ENCODE results near the gene NDUFS1.

DNA sequence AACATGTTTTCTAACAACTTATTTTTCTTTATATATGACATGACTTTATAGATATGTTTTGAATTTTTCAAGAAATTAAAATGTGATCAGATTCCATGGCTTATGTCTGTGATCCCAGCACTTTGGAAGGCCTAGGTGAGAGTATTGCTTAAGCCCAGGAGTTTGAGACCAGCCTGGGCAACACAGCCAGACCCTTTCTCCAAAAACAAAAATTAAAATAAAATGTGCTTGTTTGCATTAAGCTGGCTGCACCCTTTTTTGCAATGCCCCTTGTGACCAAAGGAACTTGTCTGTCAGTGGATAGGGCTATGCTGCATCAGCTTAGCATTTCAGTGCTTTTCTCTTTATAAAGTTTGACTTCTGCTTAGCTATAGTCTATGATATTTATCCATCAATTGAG, 71.0 kb downstream of the NDUFS1 start:
- TF ChIP-seq REST (IDR thresholded peaks at IDR 0.05; ENCODE audit: unreplicated experiment) (no peak), EZH2 (IDR thresholded peaks at IDR 0.05; ENCODE audit: low read depth, unreplicated experiment) (no peak), ETS1 (IDR thresholded peaks at IDR 0.05) (no peak), POLR2AphosphoS5 (IDR thresholded peaks at IDR 0.05; ENCODE audit: low read depth) (no peak), EZH2phosphoT487 (IDR thresholded peaks at IDR 0.05; ENCODE audit: unreplicated experiment) (no peak), CREB1 (CRISPR knock-in tag; IDR thresholded peaks at IDR 0.05; ENCODE audit: low read depth) (no peak), JUNB (IDR thresholded peaks at IDR 0.05; ENCODE audit: unreplicated experiment) (no peak), ZNF114 (CRISPR knock-in tag; IDR thresholded peaks at IDR 0.05) (no peak), NANOG (IDR thresholded peaks at IDR 0.05; ENCODE audit: borderline replicate concordance) (no peak), STAT1 (IDR thresholded peaks at IDR 0.05; ENCODE audit: unreplicated experiment) (no peak)
- TF ChIP-seq, protein P1, sequence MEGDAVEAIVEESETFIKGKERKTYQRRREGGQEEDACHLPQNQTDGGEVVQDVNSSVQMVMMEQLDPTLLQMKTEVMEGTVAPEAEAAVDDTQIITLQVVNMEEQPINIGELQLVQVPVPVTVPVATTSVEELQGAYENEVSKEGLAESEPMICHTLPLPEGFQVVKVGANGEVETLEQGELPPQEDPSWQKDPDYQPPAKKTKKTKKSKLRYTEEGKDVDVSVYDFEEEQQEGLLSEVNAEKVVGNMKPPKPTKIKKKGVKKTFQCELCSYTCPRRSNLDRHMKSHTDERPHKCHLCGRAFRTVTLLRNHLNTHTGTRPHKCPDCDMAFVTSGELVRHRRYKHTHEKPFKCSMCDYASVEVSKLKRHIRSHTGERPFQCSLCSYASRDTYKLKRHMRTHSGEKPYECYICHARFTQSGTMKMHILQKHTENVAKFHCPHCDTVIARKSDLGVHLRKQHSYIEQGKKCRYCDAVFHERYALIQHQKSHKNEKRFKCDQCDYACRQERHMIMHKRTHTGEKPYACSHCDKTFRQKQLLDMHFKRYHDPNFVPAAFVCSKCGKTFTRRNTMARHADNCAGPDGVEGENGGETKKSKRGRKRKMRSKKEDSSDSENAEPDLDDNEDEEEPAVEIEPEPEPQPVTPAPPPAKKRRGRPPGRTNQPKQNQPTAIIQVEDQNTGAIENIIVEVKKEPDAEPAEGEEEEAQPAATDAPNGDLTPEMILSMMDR (conservative IDR thresholded peaks at IDR 0.05; ENCODE audit: low read depth in 2 of 2) = no peak

Measured in GM23338 (cell line).